Gastroesophageal sphincter (tissue), 4 donors: Measurements from ENCODE around the gene IL27RA. TPM values are rescaled to one million over a fixed set of nuclear protein-coding genes. Genes with fewer than 3 reads are reported as not detected.

Experiments
- ATAC-seq: fragments of 150-250 bp; one replicate; pipeline ENCODE4 v1.9.1; 2016; ENCODE audit warnings: mild to moderate bottlenecking, moderate library complexity
- H3K27ac ChIP-seq, 4 donors: fragments of 200-600 bp; sonication (generic) in 3 of 4; 1 replicate in 3 of 4; 2 replicates in 1 of 4; pipeline ENCODE4 v1.5.1; 2016 to 2019
- H3K27me3 ChIP-seq: fragments of 200-600 bp; sonication (generic); one replicate; pipeline ENCODE4 v1.5.1; 2019
- H3K36me3 ChIP-seq, 2 donors: fragments of 200-600 bp; sonication (generic); one replicate each; pipeline ENCODE4 v1.5.1; 2019; ENCODE audit warnings: control low read depth in 1 of 2
- H3K4me1 ChIP-seq, 3 donors: fragments of 200-600 bp; sonication (generic); 1 replicate in 2 of 3; 2 replicates in 1 of 3; pipeline ENCODE4 v1.5.1; 2016 to 2019; ENCODE audit warnings: control low read depth in 2 of 3
- H3K4me3 ChIP-seq, 2 donors: fragments of 200-600 bp; sonication (generic); one replicate each; pipeline ENCODE4 v1.5.1; 2019; ENCODE audit warnings: mild to moderate bottlenecking in 1 of 2, moderate library complexity in 1 of 2
- H3K9me3 ChIP-seq, 3 donors: fragments of 200-600 bp; sonication (generic); one replicate each; pipeline ENCODE4 v1.5.1; 2017 to 2019; ENCODE audit warnings: control low read depth in 2 of 3
- EP300 ChIP-seq: sonication (generic); formaldehyde crosslinking; IDR thresholded peaks from one replicate; pipeline ENCODE4 v1.6.1; 2017; ENCODE audit warnings: antibody characterized with exemption, mild to moderate bottlenecking
- POLR2A ChIP-seq, 2 donors: fragments of 450-650 bp; IDR thresholded peaks; one replicate each; pipeline ENCODE4 v1.6.1; 2017; ENCODE audit warnings: antibody characterized with exemption in 2 of 2, mild to moderate bottlenecking in 2 of 2, moderate library complexity in 1 of 2
- POLR2AphosphoS5 ChIP-seq: sonication (generic); formaldehyde crosslinking; IDR thresholded peaks from one replicate; pipeline ENCODE4 v1.6.1; 2017; ENCODE audit warnings: antibody characterized with exemption
- WGBS, 2 donors: methylation state at CpG; one replicate each; pipeline ENCODE4 v1.1.5; 2018; ENCODE audit warnings: low coverage in 1 of 2; 5-methylcytosine and 5-hydroxymethylcytosine counted together
- total RNA-seq, 4 donors: library from RNA; depleted of rRNA; stranded (reverse); fragments of >200 nt; gene quantifications; one replicate each; pipeline ENCODE4 v1.1.0, GENCODE V29; 2016
- TF ChIP-seq, protein P1 (sequence below), 4 experiments: fragments of 200-600 bp in 2 of 4; fragments of 450-650 bp in 2 of 4; sonication (generic) in 1 of 4; IDR thresholded peaks; one replicate each; pipeline ENCODE4 v1.5.1; 2017 to 2019; ENCODE audit warnings: antibody characterized with exemption in 4 of 4, mild to moderate bottlenecking in 2 of 4, moderate library complexity in 2 of 4

Gene IL27RA
- total RNA-seq, 4 donors from 2014 or later: 1.1 to 5.4 (median 3.1) TPM

DNA sequence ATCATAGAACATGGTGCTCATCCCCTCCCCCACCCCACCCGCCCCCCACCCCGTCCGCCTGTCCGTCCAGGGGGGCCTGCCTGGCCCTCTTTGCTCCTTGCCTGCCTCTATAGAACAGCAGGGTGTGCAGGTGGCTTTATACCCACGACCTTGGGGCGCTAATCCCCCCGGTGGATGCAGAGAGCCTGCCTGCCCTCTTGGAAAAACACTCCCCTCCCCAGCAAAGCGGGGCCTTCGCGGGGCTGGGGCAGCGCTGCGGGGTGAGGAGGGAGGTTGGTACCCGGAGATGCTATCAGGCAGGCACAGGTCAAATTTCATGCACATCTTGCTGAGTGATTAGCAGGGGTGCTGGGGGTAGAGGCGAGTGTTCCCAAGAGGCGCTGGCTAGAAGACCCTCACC lies 47.4 kb upstream of the IL27RA start:
- H3K27me3 ChIP-seq: no peaks in the 10 kb centered on the region
- H3K4me3 ChIP-seq: no peak overlapping the region
- no CpG with 5 or more reads among the region's 15 CpGs for WGBS, 2 donors
- no peak overlapping the region for H3K27ac ChIP-seq
- H3K9me3 ChIP-seq: no peaks in the 10 kb centered on the region
- no peak for ATAC-seq
- peaks cover 0 to 30% (median 17%) of the 10 kb centered on the region in 3 donors for H3K4me1 ChIP-seq
- peaks cover 0 to 23% of the 10 kb centered on the region in 2 donors for H3K36me3 ChIP-seq
- TF ChIP-seq EP300: no peak
- TF ChIP-seq POLR2AphosphoS5: no peak
- TF ChIP-seq, protein P1, sequence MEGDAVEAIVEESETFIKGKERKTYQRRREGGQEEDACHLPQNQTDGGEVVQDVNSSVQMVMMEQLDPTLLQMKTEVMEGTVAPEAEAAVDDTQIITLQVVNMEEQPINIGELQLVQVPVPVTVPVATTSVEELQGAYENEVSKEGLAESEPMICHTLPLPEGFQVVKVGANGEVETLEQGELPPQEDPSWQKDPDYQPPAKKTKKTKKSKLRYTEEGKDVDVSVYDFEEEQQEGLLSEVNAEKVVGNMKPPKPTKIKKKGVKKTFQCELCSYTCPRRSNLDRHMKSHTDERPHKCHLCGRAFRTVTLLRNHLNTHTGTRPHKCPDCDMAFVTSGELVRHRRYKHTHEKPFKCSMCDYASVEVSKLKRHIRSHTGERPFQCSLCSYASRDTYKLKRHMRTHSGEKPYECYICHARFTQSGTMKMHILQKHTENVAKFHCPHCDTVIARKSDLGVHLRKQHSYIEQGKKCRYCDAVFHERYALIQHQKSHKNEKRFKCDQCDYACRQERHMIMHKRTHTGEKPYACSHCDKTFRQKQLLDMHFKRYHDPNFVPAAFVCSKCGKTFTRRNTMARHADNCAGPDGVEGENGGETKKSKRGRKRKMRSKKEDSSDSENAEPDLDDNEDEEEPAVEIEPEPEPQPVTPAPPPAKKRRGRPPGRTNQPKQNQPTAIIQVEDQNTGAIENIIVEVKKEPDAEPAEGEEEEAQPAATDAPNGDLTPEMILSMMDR (IDR thresholded peaks at IDR 0.05): no peak
- TF ChIP-seq POLR2A (IDR thresholded peaks at IDR 0.05): no peak

DNA sequence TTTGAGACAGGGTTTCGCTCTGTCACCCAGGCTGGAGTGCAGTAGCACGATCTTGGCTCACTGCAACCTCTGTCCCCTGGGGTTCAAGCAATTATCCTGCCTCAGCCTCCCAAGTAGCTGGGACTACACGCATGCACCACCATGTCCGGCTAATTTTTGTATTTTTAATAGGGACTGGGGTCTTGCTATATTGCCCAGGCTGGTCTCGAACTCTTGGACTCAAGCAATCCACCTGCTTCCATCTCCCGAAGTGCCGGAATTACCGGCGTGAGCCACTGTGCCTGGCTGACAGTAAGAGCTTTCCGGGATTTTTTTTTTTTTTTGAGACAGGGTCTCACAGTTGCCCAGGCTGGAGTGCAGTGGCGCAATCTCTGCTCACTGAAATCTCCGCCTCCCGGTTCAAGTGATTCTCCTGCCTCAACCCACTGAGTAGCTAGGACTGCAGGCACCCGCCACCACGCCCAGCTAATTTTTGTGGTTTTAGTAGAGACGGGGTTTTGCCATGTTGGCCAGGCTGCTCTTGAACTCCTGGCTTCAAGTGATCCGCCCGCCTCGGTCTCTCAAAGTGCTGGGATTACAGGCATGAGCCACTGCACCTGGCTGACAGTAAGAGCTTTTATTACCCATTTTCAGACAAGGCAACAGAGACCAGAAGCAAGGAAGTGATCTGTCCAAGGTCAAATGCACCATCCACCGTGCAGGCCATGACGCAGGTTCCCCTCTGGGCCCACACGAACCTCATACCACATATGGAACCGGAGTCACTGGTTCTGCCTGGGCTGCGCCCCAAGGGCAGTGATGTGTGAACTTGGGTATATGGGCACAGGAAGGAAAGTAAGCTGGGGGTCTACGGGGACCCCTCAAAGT lies 46.5 kb upstream of the IL27RA start:
- Histone ChIP-seq H3K9me3 (no peaks in the 10 kb centered on the region), H3K4me1 (peaks cover 0 to 22% (median 12%) of the 10 kb centered on the region in 3 donors), H3K27ac (peak overlapping the region in 1 of 4 donors; percentile 82), H3K27me3 (no peaks in the 10 kb centered on the region), H3K36me3 (peaks cover 0 to 29% of the 10 kb centered on the region in 2 donors), H3K4me3 (no peak overlapping the region)
- TF ChIP-seq, protein P1 (IDR thresholded peaks at IDR 0.05): no peak
- no peak for TF ChIP-seq POLR2A (IDR thresholded peaks at IDR 0.05)
- no peak for TF ChIP-seq EP300
- TF ChIP-seq POLR2AphosphoS5: no peak
- WGBS, 2 donors: 85 to 94% methylated on average over 5 to 7 of the region's 25 CpGs
- ATAC-seq: no peak

DNA sequence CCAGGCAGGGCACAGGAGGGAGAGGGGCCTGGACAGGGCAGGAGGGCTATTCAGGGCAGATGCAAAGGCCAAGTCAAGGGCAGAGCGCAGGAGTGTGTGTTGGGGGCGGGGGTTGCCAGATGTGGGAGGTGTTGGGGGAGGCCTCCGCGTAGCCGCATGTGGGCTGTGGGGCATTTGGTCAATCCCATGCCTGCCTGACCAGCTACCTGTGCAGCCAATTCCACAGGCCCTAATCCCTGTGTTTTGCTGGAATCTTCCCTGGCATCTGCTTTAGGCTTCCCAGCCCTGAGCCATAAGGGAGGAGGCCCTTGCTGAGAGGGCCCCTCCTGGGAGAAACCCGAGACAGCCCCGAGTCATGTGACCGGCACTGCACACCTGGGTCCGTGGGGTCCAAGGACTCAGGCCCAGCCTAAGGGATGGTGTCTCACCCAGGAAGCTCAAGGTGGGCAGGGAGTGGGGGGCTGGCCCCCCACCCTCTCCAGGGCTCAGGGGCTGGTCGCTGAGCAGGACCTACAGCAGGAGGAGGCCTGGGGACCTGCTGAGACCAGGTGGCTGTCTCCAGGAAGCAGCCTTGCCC lies 45.7 kb upstream of the IL27RA start:
- H3K9me3 ChIP-seq: no peaks in the 10 kb centered on the region
- H3K27ac ChIP-seq: peak overlapping the region in 3 of 4 donors; percentile 76 to 82 (median 79)
- WGBS, 2 donors: 83% methylated on average over 3 of the region's 10 CpGs; no CpG with 5 or more reads in 1 of the 2 donors
- H3K4me3 ChIP-seq: peak overlapping the region in 1 of 2 donors; percentile 28
- peaks cover 0 to 22% (median 12%) of the 10 kb centered on the region in 3 donors for H3K4me1 ChIP-seq
- no peaks in the 10 kb centered on the region for H3K27me3 ChIP-seq
- TF ChIP-seq POLR2A (IDR thresholded peaks at IDR 0.05): no peak
- no peak for TF ChIP-seq POLR2AphosphoS5
- TF ChIP-seq, protein P1 (IDR thresholded peaks at IDR 0.05): no peak
- no peak for TF ChIP-seq EP300
- H3K36me3 ChIP-seq: peaks cover 0 to 32% of the 10 kb centered on the region in 2 donors
- ATAC-seq: no peak

- Histone ChIP-seq H3K9me3 (no peaks in the 10 kb centered on the region), H3K4me3 (peak overlapping the region in 1 of 2 donors; percentile 28), H3K27me3 (no peaks in the 10 kb centered on the region), H3K36me3 (peaks cover 0 to 38% of the 10 kb centered on the region in 2 donors), H3K4me1 (peaks cover 0 to 22% (median 12%) of the 10 kb centered on the region in 3 donors), H3K27ac (peak overlapping the region; percentile 39 to 82 (median 78))
- WGBS, 2 donors: no CpG with 5 or more reads among the region's 19 CpGs
- peak; percentile 70 for ATAC-seq
- TF ChIP-seq POLR2A (IDR thresholded peaks at IDR 0.05): no peak
- TF ChIP-seq, protein P1 (IDR thresholded peaks at IDR 0.05): no peak
- no peak for TF ChIP-seq EP300
- no peak for TF ChIP-seq POLR2AphosphoS5
Observed at GRCh38 chr19:13986348-13986904, 45.1 kb upstream of the IL27RA start.
